Measurements from ENCODE around the gene TTC21A.

- TF ChIP-seq CTCF (IDR thresholded peaks at IDR 0.05 in 2 of 3, conservative IDR thresholded peaks at IDR 0.05 in 1 of 3; ENCODE audit: borderline replicate concordance in 1 of 3, insufficient read depth in 1 of 3, low read depth in 2 of 3, low read length in 2 of 3) (no peak), EZH2 (IDR thresholded peaks at IDR 0.05) (no peak), POLR2A (IDR thresholded peaks at IDR 0.05; ENCODE audit: borderline replicate concordance, extremely low read depth, insufficient read depth, insufficient read length) (no peak), SIN3A (IDR thresholded peaks at IDR 0.05; ENCODE audit: low read depth) (no peak), MAX (IDR thresholded peaks at IDR 0.05) (no peak), SRF (IDR thresholded peaks at IDR 0.05; ENCODE audit: low read depth) (no peak), TCF7L2 (IDR thresholded peaks at IDR 0.05; ENCODE audit: borderline replicate concordance, extremely low read depth, insufficient read depth, insufficient read length) (no peak), JUND (IDR thresholded peaks at IDR 0.05) (no peak), POLR2AphosphoS5 (IDR thresholded peaks at IDR 0.05; ENCODE audit: low read depth, low read length) (no peak), EZH2phosphoT487 (IDR thresholded peaks at IDR 0.05; ENCODE audit: borderline replicate concordance) (no peak), ZBTB33 (IDR thresholded peaks at IDR 0.05; ENCODE audit: extremely low read depth, insufficient replicate concordance, low read length) (no peak), ZNF274 (IDR thresholded peaks at IDR 0.05; ENCODE audit: low read depth, low read length) (no peak)
Measured at GRCh38 chr3:39164414-39164813, 56.9 kb downstream of the TTC21A start.

Data from HCT116 (cell line).